ENCODE results near the gene NBEA.
A peak's percentile ranks its signal among the peaks of the same experiment; 100 is the strongest.

The NBEA gene

GRCh38 chr13:35501661-35502235, 559.7 kb downstream of the NBEA start:
- DNase-seq = no peak
- H3K27me3 ChIP-seq (replicated peaks) = no peaks in the 10 kb centered on the region
- H3K36me3 ChIP-seq (replicated peaks) = no peaks in the 10 kb centered on the region
- no peak overlapping the region for H3K27ac ChIP-seq
- TF ChIP-seq CTCF (IDR thresholded peaks at IDR 0.05; ENCODE audit: low read depth, low read length, missing control alignments) = no peak
- in situ Hi-C loops (cut with HindIII; ENCODE audit: low pct_ligation_motif_present, low sequenced_read_pairs) = no loop called here
- no peak overlapping the region for H3K4me3 ChIP-seq (ENCODE audit: low read depth, low read length)

GRCh38 chr13:35502456-35502855, 560.4 kb downstream of the NBEA start:
- Histone ChIP-seq H3K27ac (no peak overlapping the region), H3K27me3 (replicated peaks) (no peaks in the 10 kb centered on the region), H3K36me3 (replicated peaks) (no peaks in the 10 kb centered on the region), H3K4me3 (ENCODE audit: low read depth, low read length) (no peak overlapping the region)
- DNase-seq = no peak
- in situ Hi-C loops (cut with HindIII; ENCODE audit: low pct_ligation_motif_present, low sequenced_read_pairs) = no loop called here
- no peak for TF ChIP-seq CTCF (IDR thresholded peaks at IDR 0.05; ENCODE audit: low read depth, low read length, missing control alignments)

- H3K36me3 ChIP-seq (replicated peaks) = no peaks in the 10 kb centered on the region
- H3K4me3 ChIP-seq (ENCODE audit: low read depth, low read length) = no peak overlapping the region
- H3K27me3 ChIP-seq (replicated peaks) = no peaks in the 10 kb centered on the region
- DNase-seq = peak; percentile 89
- no peak for TF ChIP-seq CTCF (IDR thresholded peaks at IDR 0.05; ENCODE audit: low read depth, low read length, missing control alignments)
- in situ Hi-C loops (cut with HindIII; ENCODE audit: low pct_ligation_motif_present, low sequenced_read_pairs) = no loop called here
- H3K27ac ChIP-seq = peak overlapping the region; percentile 19
Observed at GRCh38 chr13:35512271-35512920, 570.3 kb downstream of the NBEA start.

GRCh38 chr13:35514061-35514477, 572.0 kb downstream of the NBEA start:
- no peak for TF ChIP-seq CTCF (IDR thresholded peaks at IDR 0.05; ENCODE audit: low read depth, low read length, missing control alignments)
- H3K4me3 ChIP-seq (ENCODE audit: low read depth, low read length) = no peak overlapping the region
- no peaks in the 10 kb centered on the region for H3K36me3 ChIP-seq (replicated peaks)
- H3K27me3 ChIP-seq (replicated peaks) = no peaks in the 10 kb centered on the region
- no peak overlapping the region for H3K27ac ChIP-seq
- no peak for DNase-seq
- in situ Hi-C loops (cut with HindIII; ENCODE audit: low pct_ligation_motif_present, low sequenced_read_pairs) = no loop called here

- no peak overlapping the region for H3K27ac ChIP-seq
- no peak for TF ChIP-seq CTCF (IDR thresholded peaks at IDR 0.05; ENCODE audit: low read depth, low read length, missing control alignments)
- no peaks in the 10 kb centered on the region for H3K27me3 ChIP-seq (replicated peaks)
- no peaks in the 10 kb centered on the region for H3K36me3 ChIP-seq (replicated peaks)
- in situ Hi-C loops (cut with HindIII; ENCODE audit: low pct_ligation_motif_present, low sequenced_read_pairs) = no loop called here
- no peak for DNase-seq
- H3K4me3 ChIP-seq (ENCODE audit: low read depth, low read length) = no peak overlapping the region
Observed at GRCh38 chr13:35514801-35515502, 572.9 kb downstream of the NBEA start.

All from brain microvascular endothelial cell (primary cell).